Skeletal muscle satellite cell (primary cell): ENCODE data around the gene ZGRF1.
"Not testable (repeated sequence)": the region's sequence is repeated elsewhere in the genome, so short reads cannot be mapped to it uniquely, and the experiment has no call there.

Source experiments
- H3K27me3 ChIP-seq: 2 replicates; pipeline ENCODE4 v1.7.0; 2013; ENCODE audit warnings: low read length; ENCODE audit not compliant: control insufficient read depth, insufficient read depth
- H3K36me3 ChIP-seq: 2 replicates; pipeline ENCODE4 v1.7.0; 2013; ENCODE audit warnings: mild to moderate bottlenecking, control low read depth, low read length; ENCODE audit not compliant: insufficient read depth
- H3K4me1 ChIP-seq: 2 replicates; pipeline ENCODE4 v1.7.0; 2013; ENCODE audit warnings: low read length; ENCODE audit not compliant: control insufficient read depth, insufficient read depth
- H3K4me2 ChIP-seq: 2 replicates; pipeline ENCODE4 v1.7.0; 2013; ENCODE audit warnings: mild to moderate bottlenecking, low read length
- H3K4me3 ChIP-seq: 2 replicates; pipeline ENCODE4 v1.7.0; 2013; ENCODE audit warnings: low read length
- H3K9ac ChIP-seq: 2 replicates; pipeline ENCODE4 v1.7.0; 2013; ENCODE audit warnings: mild to moderate bottlenecking, low read depth, low read length, moderate library complexity
- H3K9me3 ChIP-seq: replicated peaks from 2 replicates; pipeline ENCODE4 v1.7.0; 2013; ENCODE audit warnings: mild to moderate bottlenecking, control low read depth, low read length

The ZGRF1 gene

DNA sequence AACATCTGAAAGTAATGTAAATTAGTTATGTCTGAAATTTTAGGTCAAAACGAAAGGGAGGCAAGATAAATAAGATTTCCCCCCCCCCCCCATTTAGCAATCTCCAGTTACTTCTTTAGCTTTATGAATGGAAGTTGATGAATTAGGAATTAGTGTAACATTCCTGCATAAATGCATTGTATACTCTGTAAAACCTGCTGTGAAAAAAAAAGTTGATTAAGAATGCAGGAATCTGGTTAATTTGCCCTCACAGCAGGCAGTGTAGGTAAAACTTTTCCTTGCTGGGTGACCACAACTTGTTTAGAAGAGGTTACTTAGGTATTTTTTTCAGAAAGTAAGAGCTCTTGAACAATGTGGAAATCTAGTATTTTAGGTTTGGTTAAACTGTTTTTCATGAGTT, 15.5 kb upstream of the ZGRF1 start:
- Histone ChIP-seq H3K9me3 (no peaks in the 10 kb centered on the region), H3K36me3 (peaks cover 50% of the 10 kb centered on the region), H3K27me3 (no peaks in the 10 kb centered on the region), H3K4me3 (no peak overlapping the region), H3K4me2 (no peak overlapping the region), H3K4me1 (peaks cover 4% of the 10 kb centered on the region), H3K9ac (no peak overlapping the region)

DNA sequence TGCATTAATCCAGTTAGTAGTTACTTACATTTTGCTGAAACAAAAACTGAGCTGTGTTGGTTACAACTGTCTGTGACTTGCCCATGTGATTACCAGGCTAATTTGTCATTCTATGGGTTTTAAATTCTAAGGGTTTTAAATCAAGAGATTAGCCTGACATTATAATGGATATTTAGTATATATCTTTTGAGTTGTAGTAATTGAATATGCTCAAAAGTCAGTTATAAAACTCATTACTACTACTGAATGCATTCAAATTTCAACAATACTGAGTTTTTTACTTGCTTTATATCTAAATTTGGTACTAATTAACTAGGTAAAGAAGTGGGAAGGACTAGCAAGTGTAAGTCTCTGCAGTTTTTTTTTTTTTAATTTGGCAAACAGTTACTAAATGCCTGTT, 14.9 kb upstream of the ZGRF1 start:
- Histone ChIP-seq H3K4me1 (peaks cover 4% of the 10 kb centered on the region), H3K4me3 (no peak overlapping the region), H3K9ac (no peak overlapping the region), H3K36me3 (peaks cover 56% of the 10 kb centered on the region), H3K9me3 (no peaks in the 10 kb centered on the region), H3K27me3 (no peaks in the 10 kb centered on the region), H3K4me2 (no peak overlapping the region)

DNA sequence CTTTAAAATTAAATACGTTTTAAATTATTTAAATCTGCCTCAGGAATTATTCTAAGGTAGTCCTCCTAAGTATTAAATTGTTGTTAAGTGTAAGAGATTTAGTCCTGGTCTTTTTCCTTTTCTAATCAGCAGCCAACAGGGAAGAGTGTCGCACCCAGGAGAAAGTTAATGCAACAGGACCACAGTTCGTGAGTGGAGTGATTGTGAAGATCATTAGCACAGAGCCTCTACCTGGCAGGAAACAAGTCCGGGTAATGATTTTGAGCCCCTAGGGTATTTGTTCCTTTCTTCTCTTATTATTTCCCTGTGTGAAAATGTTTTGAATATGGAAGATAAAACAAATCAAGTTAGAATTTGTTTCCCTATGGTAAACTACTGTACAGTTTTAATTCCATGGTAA, 13.6 kb upstream of the ZGRF1 start:
- H3K36me3 ChIP-seq: peaks cover 65% of the 10 kb centered on the region
- no peak overlapping the region for H3K4me3 ChIP-seq
- H3K9ac ChIP-seq: no peak overlapping the region

DNA sequence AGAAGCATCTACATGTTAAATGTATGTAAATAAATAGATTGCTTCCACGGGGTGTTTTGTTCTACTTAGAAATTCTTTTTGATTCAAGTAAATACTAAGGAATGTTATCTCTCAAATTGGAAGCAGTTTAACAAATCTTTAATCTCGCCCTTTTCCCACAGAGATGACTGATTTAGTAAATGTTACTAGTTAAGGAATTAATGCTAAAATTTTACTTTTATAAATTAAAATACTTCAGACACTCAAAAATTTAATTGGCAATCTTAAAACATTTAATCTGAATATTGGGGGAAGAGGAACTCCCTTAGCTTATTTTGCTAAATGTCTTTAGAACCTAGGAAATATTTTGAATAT, 12.3 kb upstream of the ZGRF1 start:
- H3K4me2 ChIP-seq: no peak overlapping the region
- H3K9ac ChIP-seq: no peak overlapping the region
- peaks cover 53% of the 10 kb centered on the region for H3K36me3 ChIP-seq
- no peaks in the 10 kb centered on the region for H3K27me3 ChIP-seq
- no peak overlapping the region for H3K4me3 ChIP-seq
- H3K9me3 ChIP-seq: no peaks in the 10 kb centered on the region
- H3K4me1 ChIP-seq: peaks cover 4% of the 10 kb centered on the region

More for the DNA sequence above, 13.6 kb upstream of the ZGRF1 start:
- H3K27me3 ChIP-seq: no peaks in the 10 kb centered on the region
- no peak overlapping the region for H3K4me2 ChIP-seq
- H3K4me1 ChIP-seq: peaks cover 4% of the 10 kb centered on the region
- H3K9me3 ChIP-seq: no peaks in the 10 kb centered on the region

DNA sequence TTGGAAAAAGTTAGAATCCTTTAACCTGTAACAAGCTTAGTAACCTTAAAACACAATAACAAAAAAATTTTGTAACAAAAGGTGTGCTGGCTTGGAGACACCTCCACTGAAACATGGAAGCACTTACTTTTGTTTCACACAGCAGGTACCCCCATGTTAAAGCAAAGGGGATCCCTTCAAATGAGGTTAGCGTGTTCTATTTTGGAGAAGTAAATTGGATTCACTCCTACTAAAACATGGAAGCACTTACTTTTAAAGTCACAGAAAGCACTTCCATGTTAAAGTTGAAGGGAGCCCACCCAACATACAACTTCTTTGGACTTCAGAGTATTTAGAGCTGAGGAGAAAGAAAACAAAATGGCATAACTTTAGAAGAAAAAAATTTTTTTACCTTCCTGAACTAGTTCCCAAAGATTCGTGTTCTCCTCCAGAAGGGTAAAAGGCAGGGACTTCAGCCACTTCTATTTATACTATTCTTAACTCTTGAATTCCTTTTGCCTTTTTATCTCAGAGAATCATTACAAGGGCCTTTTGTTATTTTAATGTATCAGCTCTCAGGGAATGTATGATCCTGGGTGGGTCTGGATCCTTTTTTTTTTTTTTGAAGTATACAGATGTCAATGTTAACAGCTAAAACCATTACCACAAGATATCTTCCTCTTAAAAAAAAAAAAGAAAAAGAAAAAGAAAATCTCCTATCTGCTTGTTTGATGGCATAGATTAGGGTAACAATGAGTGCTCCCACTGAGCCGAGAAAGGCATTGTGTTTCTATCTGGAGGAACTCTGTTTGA, 11.8 kb upstream of the ZGRF1 start:
- Histone ChIP-seq H3K9ac (no peak overlapping the region), H3K4me1 (peaks cover 4% of the 10 kb centered on the region), H3K9me3 (no peaks in the 10 kb centered on the region), H3K4me2 (no peak overlapping the region), H3K36me3 (peaks cover 48% of the 10 kb centered on the region), H3K4me3 (no peak overlapping the region), H3K27me3 (no peaks in the 10 kb centered on the region)

DNA sequence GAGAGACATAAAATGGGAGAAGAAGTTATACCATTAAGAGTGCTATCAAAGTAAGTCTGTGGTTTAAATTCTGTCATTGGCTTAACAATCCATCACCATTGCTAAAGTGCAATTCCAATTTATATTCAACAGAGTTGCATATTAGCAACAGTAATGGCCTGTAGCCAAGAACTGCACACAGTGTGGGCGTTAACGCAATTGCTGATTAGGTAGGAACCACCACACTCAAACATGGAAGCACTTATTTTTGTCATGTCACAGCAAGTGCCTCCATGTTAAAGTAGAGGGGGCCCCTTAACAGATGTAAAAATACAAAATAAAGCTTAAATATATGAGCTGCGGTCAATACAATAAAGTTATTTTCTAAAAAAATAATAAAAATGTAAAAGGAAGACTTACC, 11.1 kb upstream of the ZGRF1 start:
- peaks cover 4% of the 10 kb centered on the region for H3K4me1 ChIP-seq
- no peaks in the 10 kb centered on the region for H3K9me3 ChIP-seq
- no peak overlapping the region for H3K4me2 ChIP-seq
- no peak overlapping the region for H3K9ac ChIP-seq
- H3K4me3 ChIP-seq: no peak overlapping the region
- H3K27me3 ChIP-seq: no peaks in the 10 kb centered on the region
- peaks cover 45% of the 10 kb centered on the region for H3K36me3 ChIP-seq

DNA sequence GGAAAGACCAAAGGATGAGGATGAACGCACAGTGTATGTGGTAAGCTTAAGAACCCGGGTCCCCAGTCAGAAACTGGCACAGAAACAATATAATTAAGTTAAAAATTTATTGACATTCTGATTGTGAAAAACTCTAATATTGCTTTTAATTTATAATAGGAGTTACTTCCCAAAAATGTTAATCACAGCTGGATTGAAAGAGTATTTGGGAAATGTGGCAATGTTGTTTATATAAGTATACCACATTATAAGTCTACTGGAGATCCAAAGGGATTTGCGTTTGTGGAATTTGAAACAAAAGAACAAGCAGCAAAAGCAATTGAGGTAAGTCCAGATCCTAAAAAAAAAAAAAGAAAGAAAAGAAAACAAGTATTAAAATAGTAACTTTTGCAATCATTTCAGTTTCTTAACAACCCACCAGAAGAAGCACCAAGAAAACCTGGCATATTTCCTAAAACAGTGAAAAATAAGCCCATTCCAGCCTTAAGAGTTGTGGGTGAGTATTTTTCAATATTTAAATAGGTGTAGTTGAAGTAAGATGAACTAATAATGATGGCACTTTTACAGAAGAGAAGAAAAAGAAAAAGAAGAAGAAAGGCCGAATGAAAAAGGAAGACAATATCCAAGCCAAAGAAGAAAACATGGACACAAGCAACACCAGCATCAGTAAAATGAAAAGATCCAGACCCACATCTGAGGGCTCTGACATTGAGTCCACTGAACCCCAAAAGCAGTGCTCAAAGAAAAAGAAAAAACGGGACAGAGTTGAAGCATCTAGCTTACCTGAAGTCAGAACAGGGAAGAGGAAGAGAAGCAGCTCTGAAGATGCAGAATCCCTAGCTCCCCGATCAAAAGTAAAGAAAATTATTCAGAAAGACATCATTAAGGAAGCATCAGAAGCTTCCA, 10.2 kb upstream of the ZGRF1 start:
- H3K4me2 ChIP-seq: no peak overlapping the region
- peaks cover 4% of the 10 kb centered on the region for H3K4me1 ChIP-seq
- H3K4me3 ChIP-seq: no peak overlapping the region
- H3K27me3 ChIP-seq: no peaks in the 10 kb centered on the region
- H3K9me3 ChIP-seq: no peaks in the 10 kb centered on the region
- peaks cover 47% of the 10 kb centered on the region for H3K36me3 ChIP-seq
- H3K9ac ChIP-seq: no peak overlapping the region

DNA sequence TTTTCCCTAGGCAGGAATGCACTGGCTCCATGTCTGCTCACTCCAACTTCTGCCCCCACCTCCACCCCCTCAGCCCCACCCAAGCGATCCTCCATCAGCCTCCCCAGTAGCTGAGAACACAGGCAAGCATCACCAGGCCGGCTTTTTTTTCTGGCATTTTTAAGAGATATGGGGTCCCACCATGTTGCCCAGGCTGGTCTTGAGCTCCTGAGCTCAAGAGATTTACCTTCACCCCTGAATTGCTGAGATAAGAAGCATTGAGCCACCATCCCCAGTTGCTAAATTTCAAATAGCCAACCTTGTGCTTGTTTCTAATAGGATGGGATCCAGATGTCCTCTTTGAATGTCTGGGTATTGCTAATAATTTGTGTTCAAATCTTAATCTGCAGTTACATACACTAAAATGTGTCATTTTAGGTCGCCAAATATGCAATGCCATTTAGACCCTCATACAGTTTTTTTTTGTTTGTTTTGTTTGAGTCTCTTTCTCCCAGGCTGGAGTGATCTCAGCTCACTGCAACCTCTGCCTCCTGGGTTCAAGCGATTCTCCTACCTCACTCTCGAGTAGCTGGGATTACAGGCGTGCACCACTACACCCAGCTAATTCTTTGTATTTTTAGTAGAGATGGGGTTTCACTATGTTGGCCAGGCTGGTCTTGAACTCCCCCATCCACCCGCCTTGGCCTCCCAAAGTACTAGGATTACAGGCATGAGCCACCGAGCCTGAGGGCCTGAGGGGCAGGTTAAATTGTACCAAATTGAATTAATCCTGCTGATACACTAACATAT, 9.0 kb upstream of the ZGRF1 start:
- no peaks in the 10 kb centered on the region for H3K9me3 ChIP-seq
- no peak overlapping the region for H3K4me3 ChIP-seq
- peaks cover 4% of the 10 kb centered on the region for H3K4me1 ChIP-seq
- H3K9ac ChIP-seq: no peak overlapping the region
- H3K27me3 ChIP-seq: no peaks in the 10 kb centered on the region
- H3K4me2 ChIP-seq: no peak overlapping the region
- H3K36me3 ChIP-seq: peaks cover 37% of the 10 kb centered on the region

DNA sequence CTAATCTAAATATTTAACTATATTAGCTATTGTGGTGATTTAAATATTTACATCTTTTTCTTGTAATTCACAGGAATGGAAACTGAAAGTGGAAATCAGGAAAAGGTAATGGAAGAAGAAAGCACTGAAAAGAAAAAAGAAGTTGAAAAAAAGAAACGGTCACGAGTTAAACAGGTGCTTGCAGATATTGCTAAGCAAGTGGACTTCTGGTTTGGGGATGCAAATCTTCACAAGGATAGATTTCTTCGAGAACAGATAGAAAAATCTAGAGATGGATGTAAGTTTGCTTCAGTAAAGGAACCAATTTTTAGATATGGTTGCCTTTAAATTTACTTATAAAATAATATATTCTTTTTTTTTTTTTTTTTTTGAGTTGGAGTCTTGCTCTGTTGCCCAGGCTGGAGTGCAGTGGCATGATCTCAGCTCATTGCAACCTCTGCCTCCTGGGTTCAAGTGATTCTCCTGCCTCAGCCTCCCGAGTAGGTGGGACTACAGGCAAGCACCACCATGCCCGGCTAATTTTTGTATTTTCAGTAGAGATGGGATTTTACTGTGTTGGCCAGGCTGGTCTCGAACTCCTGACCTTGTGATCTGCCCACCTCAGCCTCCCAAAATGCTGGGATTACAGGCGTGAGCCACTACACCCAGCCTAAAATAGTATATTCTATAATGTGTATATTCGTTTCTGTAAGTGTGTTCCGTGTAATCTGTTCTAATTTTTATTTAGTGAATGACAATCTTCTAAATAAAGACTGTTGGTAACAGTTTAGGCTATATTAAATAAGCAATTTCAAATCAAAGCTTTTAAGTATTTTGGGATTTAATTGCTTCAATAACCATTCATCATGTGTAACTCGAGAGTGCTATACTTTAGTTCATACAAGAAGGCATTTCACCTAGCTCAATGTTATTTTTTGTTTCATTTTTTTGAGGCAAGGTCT, 8.2 kb upstream of the ZGRF1 start:
- not testable (repeated sequence) for H3K9me3 ChIP-seq, H3K4me2 ChIP-seq, H3K27me3 ChIP-seq, H3K4me3 ChIP-seq, H3K9ac ChIP-seq, H3K4me1 ChIP-seq
- H3K36me3 ChIP-seq: peaks cover 32% of the 10 kb centered on the region

DNA sequence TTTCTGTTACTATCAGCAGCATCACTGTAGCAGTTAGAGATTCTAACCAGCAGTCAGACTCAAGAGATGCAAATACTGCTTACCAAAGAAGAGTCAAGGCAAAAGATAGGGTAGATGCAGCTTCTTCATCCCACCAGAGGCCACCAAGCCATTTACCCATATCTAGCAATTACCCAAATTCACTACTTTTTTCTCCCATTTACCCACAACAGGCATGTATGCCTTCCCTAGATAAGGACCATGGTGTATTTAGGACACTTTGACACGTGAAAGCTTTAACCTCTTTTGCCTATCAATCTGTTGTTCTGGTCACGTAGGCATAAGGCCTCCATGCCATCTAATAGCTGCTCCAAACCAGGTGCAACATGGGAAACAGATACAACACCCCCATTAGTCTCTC, 5.8 kb upstream of the ZGRF1 start:
- H3K4me2 ChIP-seq: no peak overlapping the region
- no peak overlapping the region for H3K9ac ChIP-seq
- H3K4me3 ChIP-seq: no peak overlapping the region
- H3K27me3 ChIP-seq: no peaks in the 10 kb centered on the region
- H3K4me1 ChIP-seq: peaks cover 9% of the 10 kb centered on the region
- H3K9me3 ChIP-seq: no peaks in the 10 kb centered on the region
- H3K36me3 ChIP-seq: peaks cover 29% of the 10 kb centered on the region
